A172 (cell line): ENCODE results near the gene ADARB1. TPM values are rescaled to one million over a fixed set of nuclear protein-coding genes. Genes with fewer than 3 reads are reported as not detected.

Source experiments
- DNase-seq: peaks from one replicate; pipeline ENCODE4 v3.0.0-alpha.2; 2015; ENCODE audit warnings: low spot score
- total RNA-seq: library from RNA; depleted of rRNA; stranded (reverse); fragments of >200 nt; shearing (Covaris generic); gene quantifications from 2 replicates; pipeline ENCODE4 v1.2.3, GENCODE V29; 2014

Gene ADARB1
- total RNA-seq, 1 experiment from 2014 or later, result 15.7 TPM

GRCh38 chr21:45037986-45038385 lies 36.4 kb upstream of the ADARB1 start:
- DNase-seq, result no peak

GRCh38 chr21:45039317-45040156 lies 34.8 kb upstream of the ADARB1 start:
- DNase-seq, result no peak

GRCh38 chr21:45040157-45040711 lies 34.1 kb upstream of the ADARB1 start:
- DNase-seq, result no peak

GRCh38 chr21:45040739-45041138 lies 33.6 kb upstream of the ADARB1 start:
- no peak for DNase-seq

GRCh38 chr21:45041351-45041805 lies 33.0 kb upstream of the ADARB1 start:
- no peak for DNase-seq

- no peak for DNase-seq
Observed at GRCh38 chr21:45041984-45042663, 32.3 kb upstream of the ADARB1 start.

- no peak for DNase-seq
Observed at GRCh38 chr21:45042664-45043161, 31.7 kb upstream of the ADARB1 start.

- no peak for DNase-seq
Observed at GRCh38 chr21:45043541-45044020, 30.8 kb upstream of the ADARB1 start.

- DNase-seq, result no peak
Observed at GRCh38 chr21:45045481-45045880, 28.9 kb upstream of the ADARB1 start.

- DNase-seq, result no peak
Observed at GRCh38 chr21:45047257-45047656, 27.1 kb upstream of the ADARB1 start.

GRCh38 chr21:45048026-45048698 lies 26.2 kb upstream of the ADARB1 start:
- no peak for DNase-seq

GRCh38 chr21:45048968-45049367 lies 25.4 kb upstream of the ADARB1 start:
- no peak for DNase-seq

- DNase-seq, result no peak
Observed at GRCh38 chr21:45049714-45050344, 24.6 kb upstream of the ADARB1 start.

- no peak for DNase-seq
Observed at GRCh38 chr21:45050345-45050796, 24.0 kb upstream of the ADARB1 start.

- DNase-seq, result peak; percentile 92
Observed at GRCh38 chr21:45050797-45051489, 23.4 kb upstream of the ADARB1 start.

GRCh38 chr21:45051580-45052434 lies 22.6 kb upstream of the ADARB1 start:
- DNase-seq, result no peak

- no peak for DNase-seq
Observed at GRCh38 chr21:45052960-45053359, 21.4 kb upstream of the ADARB1 start.

GRCh38 chr21:45053561-45054226 lies 20.7 kb upstream of the ADARB1 start:
- no peak for DNase-seq
